GM12872 (cell line): ENCODE data around the gene SNX15.

Source experiments
- TF ChIP-seq, protein P1 (sequence below): IDR thresholded peaks from 3 replicates; pipeline ENCODE4 v1.5.1; 2011; ENCODE audit warnings: low read depth, mild to moderate bottlenecking, low read length, moderate library complexity; ENCODE audit not compliant: insufficient read depth

SNX15 gene

DNA sequence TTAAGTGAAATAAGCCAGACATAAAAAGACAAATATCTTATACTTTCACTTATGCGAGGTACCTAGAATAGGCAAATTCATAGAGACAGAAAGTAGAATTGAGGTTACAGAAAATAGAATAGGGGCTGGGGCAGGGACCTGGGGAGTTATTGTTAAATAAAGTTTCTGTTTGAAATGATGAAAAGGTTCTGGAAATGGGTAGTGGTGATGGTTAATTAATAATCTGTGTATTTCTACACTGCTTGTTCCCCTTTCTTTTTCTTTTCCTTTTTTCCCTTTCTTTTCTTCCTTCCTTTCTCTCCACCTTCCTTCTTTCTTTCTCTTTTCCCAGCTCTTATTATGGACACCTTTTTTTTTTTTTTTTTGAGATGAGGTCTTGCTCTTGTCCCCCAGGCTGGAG lies 28.3 kb downstream of the SNX15 start:
- TF ChIP-seq, protein P1, sequence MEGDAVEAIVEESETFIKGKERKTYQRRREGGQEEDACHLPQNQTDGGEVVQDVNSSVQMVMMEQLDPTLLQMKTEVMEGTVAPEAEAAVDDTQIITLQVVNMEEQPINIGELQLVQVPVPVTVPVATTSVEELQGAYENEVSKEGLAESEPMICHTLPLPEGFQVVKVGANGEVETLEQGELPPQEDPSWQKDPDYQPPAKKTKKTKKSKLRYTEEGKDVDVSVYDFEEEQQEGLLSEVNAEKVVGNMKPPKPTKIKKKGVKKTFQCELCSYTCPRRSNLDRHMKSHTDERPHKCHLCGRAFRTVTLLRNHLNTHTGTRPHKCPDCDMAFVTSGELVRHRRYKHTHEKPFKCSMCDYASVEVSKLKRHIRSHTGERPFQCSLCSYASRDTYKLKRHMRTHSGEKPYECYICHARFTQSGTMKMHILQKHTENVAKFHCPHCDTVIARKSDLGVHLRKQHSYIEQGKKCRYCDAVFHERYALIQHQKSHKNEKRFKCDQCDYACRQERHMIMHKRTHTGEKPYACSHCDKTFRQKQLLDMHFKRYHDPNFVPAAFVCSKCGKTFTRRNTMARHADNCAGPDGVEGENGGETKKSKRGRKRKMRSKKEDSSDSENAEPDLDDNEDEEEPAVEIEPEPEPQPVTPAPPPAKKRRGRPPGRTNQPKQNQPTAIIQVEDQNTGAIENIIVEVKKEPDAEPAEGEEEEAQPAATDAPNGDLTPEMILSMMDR = no peak

DNA sequence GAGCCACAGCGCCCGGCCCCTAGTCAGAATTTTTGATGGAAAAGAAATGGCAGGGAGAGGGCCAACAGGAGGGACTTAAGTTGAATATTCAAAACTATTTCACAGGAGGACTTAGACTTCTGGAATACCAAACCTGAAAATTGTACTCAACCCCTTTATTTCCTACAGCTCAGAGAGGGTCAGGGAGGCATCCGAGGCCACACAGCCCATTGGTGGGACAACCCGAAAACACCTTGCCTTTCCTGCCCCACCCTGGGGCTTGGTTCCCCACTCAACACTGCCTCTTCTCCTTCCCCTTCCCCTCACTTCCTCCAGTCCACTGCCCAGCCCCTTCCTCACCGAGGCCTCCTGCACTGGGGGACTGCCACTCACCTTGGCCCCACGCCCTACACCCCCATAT lies 29.8 kb downstream of the SNX15 start:
- TF ChIP-seq, protein P1 = no peak

DNA sequence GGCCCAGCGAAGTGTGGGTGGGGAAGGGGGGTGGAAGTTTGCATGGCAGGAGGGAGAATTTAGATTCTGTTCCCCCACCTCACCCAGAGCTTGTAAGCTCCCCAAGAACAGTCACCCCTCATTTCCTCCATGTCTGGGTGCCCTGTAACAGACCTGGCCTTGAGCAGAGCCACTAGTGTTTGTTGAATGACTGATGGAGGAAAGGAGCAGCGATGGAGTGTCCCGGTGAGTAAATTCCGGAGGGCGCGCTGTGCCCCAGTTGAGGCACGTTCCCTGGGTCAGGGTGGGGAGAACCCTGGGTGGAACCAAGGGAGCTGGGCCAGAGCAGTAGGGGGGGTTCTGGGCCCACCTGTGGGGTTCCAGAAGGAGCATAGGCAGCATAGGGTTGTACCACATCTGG lies 30.3 kb downstream of the SNX15 start:
- TF ChIP-seq, protein P1 = no peak

DNA sequence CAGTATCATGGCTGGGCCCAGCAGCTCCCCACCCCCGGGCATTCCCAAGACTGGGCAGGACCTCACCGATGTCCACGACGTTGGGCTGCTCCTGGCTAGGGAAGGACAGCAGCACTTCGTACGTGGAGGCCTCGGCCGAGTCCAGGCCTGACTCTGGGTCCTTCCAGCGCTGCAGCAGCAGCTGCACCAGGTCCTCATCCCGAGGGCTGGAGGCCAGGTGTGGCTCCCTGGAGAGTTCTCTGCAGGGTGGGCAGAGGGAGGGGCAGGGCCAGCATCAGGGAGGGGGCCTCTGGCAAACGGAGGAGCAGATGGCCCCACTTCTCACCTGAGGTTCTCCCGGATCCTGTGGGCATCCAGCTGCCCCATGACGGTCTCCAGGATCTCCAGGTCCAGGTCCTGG lies 30.8 kb downstream of the SNX15 start:
- TF ChIP-seq, protein P1 = no peak

DNA sequence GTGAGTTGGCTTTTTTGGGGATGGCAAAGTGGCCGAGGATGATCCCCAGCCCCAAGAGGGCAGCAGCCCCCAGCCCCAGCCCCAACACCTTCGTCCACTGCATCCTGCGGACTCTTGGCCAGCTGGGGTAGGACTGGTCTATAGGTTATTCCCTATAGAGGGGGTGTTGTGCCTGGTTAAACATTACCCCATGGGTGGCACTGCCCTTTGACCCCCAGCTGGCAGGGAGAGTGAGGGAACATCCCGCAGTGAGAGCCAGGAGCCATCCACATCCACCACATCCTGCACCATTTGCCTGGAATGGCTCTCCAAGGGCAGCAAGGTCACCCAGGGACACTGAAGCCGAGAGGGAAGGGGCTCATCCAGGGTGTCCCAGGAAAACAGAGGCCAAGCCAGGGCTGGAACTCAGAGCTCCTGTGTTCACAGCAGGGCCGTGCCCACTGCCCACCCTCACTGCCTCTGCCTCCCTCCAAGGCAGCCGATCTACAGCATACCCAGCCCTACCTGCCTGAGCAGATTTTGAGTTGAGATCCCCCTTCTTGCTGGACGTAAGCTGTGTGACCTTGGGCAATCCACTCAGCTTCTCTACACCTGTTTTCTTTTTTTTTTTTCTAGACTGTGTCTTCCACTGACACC lies 31.3 kb downstream of the SNX15 start, which contains the start of gene NAALADL1:
Gene NAALADL1 (minus strand): TSS at position 135 of the 636 bp plus-strand sequence. CDS start 32 bp downstream, at position 103.
- TF ChIP-seq, protein P1 = no peak

DNA sequence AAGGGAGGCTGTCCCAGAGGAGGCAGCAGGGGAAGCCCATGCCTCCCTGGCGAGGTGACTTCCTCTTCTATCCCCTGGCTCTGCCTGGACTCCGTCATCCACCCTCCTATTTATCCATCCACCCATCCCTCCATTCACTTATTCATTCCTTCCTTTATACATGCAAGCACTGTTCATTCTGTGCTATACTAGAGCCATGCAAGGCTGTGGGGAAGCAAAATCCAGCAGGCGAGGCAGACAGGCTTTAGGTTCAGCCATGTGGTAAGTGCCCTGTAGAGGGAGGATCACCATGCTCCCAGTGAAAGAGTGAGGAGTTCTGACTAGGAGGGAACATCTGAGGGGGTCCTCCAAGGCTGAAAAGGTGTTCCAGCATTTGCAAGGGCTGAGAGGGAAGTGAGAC lies 32.3 kb downstream of the SNX15 start:
- TF ChIP-seq, protein P1 = no peak

DNA sequence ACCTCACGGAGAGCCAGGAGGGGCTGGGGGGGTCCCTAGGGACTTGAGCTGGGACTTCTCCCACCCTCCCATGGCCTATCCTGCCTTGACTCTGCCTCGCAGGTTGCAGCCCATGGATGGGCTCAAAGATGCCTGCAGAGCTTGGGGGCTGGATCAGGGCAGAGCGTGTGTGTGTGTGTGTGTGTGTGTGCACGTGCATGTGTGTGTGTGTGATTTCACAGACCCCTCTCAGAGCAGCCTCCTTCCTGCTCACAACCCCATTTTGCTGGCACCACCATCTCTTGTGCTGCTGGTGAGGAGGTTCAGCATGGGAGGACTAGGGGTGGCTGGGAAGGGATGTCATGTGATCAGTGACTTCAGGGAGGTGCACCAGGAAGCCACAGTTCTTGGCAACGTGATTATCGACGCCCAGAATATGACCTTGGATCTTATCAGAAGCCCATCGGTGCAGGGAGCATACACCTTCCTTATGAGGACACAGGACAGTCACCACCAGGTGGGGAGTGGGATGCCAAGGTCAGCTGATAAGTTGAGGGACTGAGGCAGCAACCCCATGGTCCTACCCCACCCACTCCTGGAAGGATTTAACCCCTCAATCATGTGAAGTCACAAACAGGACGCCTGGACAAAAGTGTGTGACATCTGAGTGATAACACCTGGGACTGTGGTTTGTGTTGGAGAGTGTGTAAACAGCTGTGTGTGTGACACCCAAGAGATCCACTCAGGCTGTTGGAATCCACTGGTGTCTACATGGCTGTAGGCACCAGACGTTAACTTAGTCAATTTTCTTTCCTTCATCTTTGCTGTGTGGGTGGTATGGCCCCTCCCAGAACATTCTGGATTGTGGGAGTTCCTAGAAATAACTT lies 33.0 kb downstream of the SNX15 start:
- TF ChIP-seq, protein P1 = no peak
